Prostate gland (tissue), 2 donors: ENCODE data around the gene E2F4. TPM values are rescaled to one million over a fixed set of nuclear protein-coding genes. Genes with fewer than 3 reads are reported as not detected.

Experiments used
- DNase-seq: peaks from one replicate; pipeline ENCODE4 v3.0.0-alpha.2; 2019; ENCODE audit warnings: low spot score
- H3K27ac ChIP-seq, 2 donors: fragments of 200-600 bp; sonication (generic); 2 replicates each; pipeline ENCODE4 v1.5.1; 2017 to 2019
- H3K27me3 ChIP-seq: fragments of 200-600 bp; sonication (generic); replicated peaks from 2 replicates; pipeline ENCODE4 v1.5.1; 2019; ENCODE audit not compliant: insufficient read depth
- H3K36me3 ChIP-seq, 2 donors: fragments of 200-600 bp; sonication (generic); 1 replicate in 1 of 2; 2 replicates in 1 of 2; pipeline versions ENCODE4 v1.5.1 to v1.8.1; 2017 to 2019
- H3K4me1 ChIP-seq: fragments of 200-600 bp; sonication (generic); replicated peaks from 2 replicates; pipeline ENCODE4 v1.5.1; 2019
- H3K4me3 ChIP-seq, 2 donors: fragments of 200-600 bp; sonication (generic); 2 replicates each; pipeline ENCODE4 v1.5.1; 2017 to 2019
- H3K9me3 ChIP-seq: fragments of 200-600 bp; sonication (generic); 2 replicates; pipeline ENCODE4 v1.5.1; 2017
- CTCF ChIP-seq, 4 experiments: fragments of 200-600 bp in 2 of 4; fragments of 450-650 bp in 2 of 4; sonication (generic) in 2 of 4; IDR thresholded peaks; 1 replicate in 3 of 4; 2 replicates in 1 of 4; pipeline ENCODE4 v1.5.1; 2016 to 2019; ENCODE audit warnings: antibody characterized with exemption in 4 of 4, mild to moderate bottlenecking in 2 of 4, moderate library complexity in 2 of 4
- POLR2A ChIP-seq: fragments of 450-650 bp; IDR thresholded peaks from one replicate; pipeline ENCODE4 v1.6.1; 2016; ENCODE audit warnings: antibody characterized with exemption, mild to moderate bottlenecking
- POLR2AphosphoS5 ChIP-seq: sonication (generic); formaldehyde crosslinking; IDR thresholded peaks from one replicate; pipeline ENCODE4 v1.6.1; 2017; ENCODE audit warnings: antibody characterized with exemption
- WGBS: methylation state at CpG from one replicate; pipeline ENCODE4 v1.1.5; 2018; 5-methylcytosine and 5-hydroxymethylcytosine counted together
- intact Hi-C: fragments of 100-400 bp; cut with DNase I; formaldehyde crosslinking; loops from one replicate; pipeline ENCODE4 v1.14.2; 2022
- total RNA-seq, 2 donors: library from RNA; depleted of rRNA; stranded (reverse); fragments of >200 nt; gene quantifications; one replicate each; pipeline ENCODE4 v1.1.0, GENCODE V29; 2016

Gene E2F4
- total RNA-seq, 2 donors from 2014 or later: 91.6 to 105 TPM

DNA sequence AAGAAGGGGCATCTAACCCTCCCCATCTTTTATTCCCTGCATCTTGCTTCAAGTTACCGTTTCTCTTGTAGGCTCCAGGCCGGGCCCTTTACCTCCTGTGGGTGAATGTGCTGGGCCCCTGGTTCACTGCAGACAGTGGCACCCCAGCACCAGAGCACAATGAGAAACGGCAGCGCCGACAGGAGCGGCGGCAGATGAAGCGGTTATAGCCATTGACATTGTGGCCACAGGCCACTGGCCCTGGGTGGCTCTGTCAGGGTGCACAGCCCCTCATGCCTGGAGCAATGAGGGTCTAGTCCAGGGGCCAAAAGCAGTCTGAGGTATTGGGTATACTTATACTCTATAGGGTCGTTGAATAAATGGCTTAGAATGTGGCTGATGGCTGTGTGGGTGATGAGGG is 37.0 kb downstream of the E2F4 start:
- Histone ChIP-seq H3K4me3 (no peak overlapping the region), H3K9me3 (no peaks in the 10 kb centered on the region), H3K27me3 (no peaks in the 10 kb centered on the region), H3K4me1 (no peaks in the 10 kb centered on the region), H3K36me3 (peaks cover 3 to 23% of the 10 kb centered on the region in 2 donors), H3K27ac (no peak overlapping the region)
- intact Hi-C loops: no loop called here
- TF ChIP-seq CTCF (IDR thresholded peaks at IDR 0.05) (no peak), POLR2AphosphoS5 (no peak), POLR2A (no peak)
- DNase-seq: no peak
- 92% methylated on average over 9 of the region's 9 CpGs for WGBS

GRCh38 chr16:67229906-67230808 is 38.2 kb downstream of the E2F4 start:
- intact Hi-C loops: no loop called here
- no peak for DNase-seq

GRCh38 chr16:67230809-67231660 is 39.1 kb downstream of the E2F4 start:
- H3K36me3 ChIP-seq: peaks cover 3 to 23% of the 10 kb centered on the region in 2 donors
- intact Hi-C loops: no loop called here
- TF ChIP-seq POLR2AphosphoS5 (no peak), CTCF (IDR thresholded peaks at IDR 0.05) (no peak), POLR2A (no peak)
- 84% methylated on average over 12 of the region's 12 CpGs for WGBS
- no peak overlapping the region for H3K4me3 ChIP-seq
- H3K4me1 ChIP-seq: no peaks in the 10 kb centered on the region
- DNase-seq: no peak
- H3K27ac ChIP-seq: no peak overlapping the region
- H3K27me3 ChIP-seq: no peaks in the 10 kb centered on the region
- no peaks in the 10 kb centered on the region for H3K9me3 ChIP-seq

More at GRCh38 chr16:67229906-67230808, 38.2 kb downstream of the E2F4 start:
- Histone ChIP-seq H3K27ac (no peak overlapping the region), H3K36me3 (peaks cover 3 to 23% of the 10 kb centered on the region in 2 donors), H3K4me1 (no peaks in the 10 kb centered on the region), H3K4me3 (no peak overlapping the region), H3K9me3 (no peaks in the 10 kb centered on the region), H3K27me3 (no peaks in the 10 kb centered on the region)
- TF ChIP-seq POLR2AphosphoS5: no peak
- no peak for TF ChIP-seq POLR2A
- TF ChIP-seq CTCF (IDR thresholded peaks at IDR 0.05): no peak
- 88% methylated on average over 32 of the region's 32 CpGs for WGBS

DNA sequence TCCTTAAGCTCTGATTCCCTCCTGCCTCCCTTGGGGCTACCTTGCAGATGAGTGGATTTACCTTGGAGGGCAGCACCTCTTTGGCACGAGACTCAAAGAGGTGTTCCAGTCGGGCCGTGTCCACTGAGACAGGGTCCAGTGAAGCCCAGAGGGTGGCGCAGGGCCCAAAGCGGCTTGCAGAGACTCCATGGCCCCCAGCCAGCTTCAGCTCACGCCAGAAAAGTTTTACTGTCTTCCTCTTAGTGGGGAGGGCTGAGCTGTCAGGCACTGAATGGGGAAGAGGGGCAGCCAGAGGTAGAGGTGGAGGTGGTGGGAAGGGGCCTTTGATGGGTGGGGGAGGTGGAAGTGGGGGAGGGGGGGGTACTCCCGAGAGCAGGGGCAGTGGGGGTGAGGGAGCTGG is 41.6 kb downstream of the E2F4 start:
- no peak overlapping the region for H3K4me3 ChIP-seq

More for the DNA sequence above, 41.6 kb downstream of the E2F4 start:
- H3K27ac ChIP-seq: no peak overlapping the region
- DNase-seq: no peak
- WGBS: 50% methylated on average over 7 of the region's 7 CpGs
- peaks cover 3 to 23% of the 10 kb centered on the region in 2 donors for H3K36me3 ChIP-seq
- TF ChIP-seq POLR2AphosphoS5 (peak; percentile 8), POLR2A (no peak), CTCF (IDR thresholded peaks at IDR 0.05) (no peak)
- intact Hi-C loops: no loop called here
- H3K27me3 ChIP-seq: no peaks in the 10 kb centered on the region
- no peaks in the 10 kb centered on the region for H3K9me3 ChIP-seq
- no peaks in the 10 kb centered on the region for H3K4me1 ChIP-seq
